Measurements from ENCODE around the gene KSR2. TPM values are rescaled to one million over a fixed set of nuclear protein-coding genes. Genes with fewer than 3 reads are reported as not detected.
A peak's percentile ranks its signal among the peaks of the same experiment; 100 is the strongest.
"Not testable (repeated sequence)": the region's sequence is repeated elsewhere in the genome, so short reads cannot be mapped to it uniquely, and the experiment has no call there.

KSR2 gene
- total RNA-seq, 1 donor from 2014 or later = not detected

DNA sequence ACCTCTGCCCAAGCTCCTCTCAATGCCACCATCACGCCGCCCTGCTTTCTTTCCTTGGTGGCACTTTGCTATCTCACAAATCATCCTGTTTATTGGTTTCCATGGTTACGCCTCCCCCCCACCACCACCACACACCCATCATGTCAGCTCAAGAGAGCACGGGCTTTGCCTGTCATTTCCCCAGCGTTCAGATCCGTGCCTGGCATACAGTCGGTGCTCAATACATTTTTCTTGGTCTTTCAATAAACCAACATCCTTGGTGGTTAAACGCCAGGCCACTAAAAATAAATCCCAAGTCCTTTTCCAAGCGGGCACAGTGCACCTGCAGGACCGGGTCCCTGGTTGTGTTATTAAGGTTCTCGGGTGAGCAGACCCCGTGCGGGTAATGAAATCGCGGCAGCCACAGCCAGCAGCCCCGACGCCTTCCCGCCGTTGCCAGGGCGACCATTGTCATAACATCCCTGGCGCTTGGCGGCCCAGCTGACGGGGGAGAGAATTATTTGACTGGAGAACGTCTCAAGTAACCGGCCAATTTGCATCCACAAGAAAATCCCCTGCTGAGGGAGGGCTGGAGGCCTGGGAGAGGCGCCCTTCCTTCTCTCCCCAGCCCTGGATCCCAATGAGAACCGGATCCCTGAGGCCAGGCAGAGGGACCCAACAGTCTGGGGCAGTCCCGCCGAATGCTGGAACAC lies 92.9 kb downstream of the KSR2 start:
- H3K4me1 Mint-ChIP-seq (ENCODE audit: low read depth) = peaks cover 8% of the 10 kb centered on the region
- H3K27me3 Mint-ChIP-seq (ENCODE audit: low read depth) = peaks cover 20% of the 10 kb centered on the region
- no peak overlapping the region for H3K27ac Mint-ChIP-seq (ENCODE audit: unreplicated experiment)
- H3K36me3 Mint-ChIP-seq (ENCODE audit: low read depth) = no peaks in the 10 kb centered on the region
- H3K9me3 Mint-ChIP-seq (ENCODE audit: low read depth) = no peaks in the 10 kb centered on the region
- H3K4me3 Mint-ChIP-seq (ENCODE audit: unreplicated experiment) = no peak overlapping the region
- no peak for DNase-seq (ENCODE audit: low spot score)
- TF ChIP-seq, protein P1, sequence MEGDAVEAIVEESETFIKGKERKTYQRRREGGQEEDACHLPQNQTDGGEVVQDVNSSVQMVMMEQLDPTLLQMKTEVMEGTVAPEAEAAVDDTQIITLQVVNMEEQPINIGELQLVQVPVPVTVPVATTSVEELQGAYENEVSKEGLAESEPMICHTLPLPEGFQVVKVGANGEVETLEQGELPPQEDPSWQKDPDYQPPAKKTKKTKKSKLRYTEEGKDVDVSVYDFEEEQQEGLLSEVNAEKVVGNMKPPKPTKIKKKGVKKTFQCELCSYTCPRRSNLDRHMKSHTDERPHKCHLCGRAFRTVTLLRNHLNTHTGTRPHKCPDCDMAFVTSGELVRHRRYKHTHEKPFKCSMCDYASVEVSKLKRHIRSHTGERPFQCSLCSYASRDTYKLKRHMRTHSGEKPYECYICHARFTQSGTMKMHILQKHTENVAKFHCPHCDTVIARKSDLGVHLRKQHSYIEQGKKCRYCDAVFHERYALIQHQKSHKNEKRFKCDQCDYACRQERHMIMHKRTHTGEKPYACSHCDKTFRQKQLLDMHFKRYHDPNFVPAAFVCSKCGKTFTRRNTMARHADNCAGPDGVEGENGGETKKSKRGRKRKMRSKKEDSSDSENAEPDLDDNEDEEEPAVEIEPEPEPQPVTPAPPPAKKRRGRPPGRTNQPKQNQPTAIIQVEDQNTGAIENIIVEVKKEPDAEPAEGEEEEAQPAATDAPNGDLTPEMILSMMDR (IDR thresholded peaks at IDR 0.05) = no peak

DNA sequence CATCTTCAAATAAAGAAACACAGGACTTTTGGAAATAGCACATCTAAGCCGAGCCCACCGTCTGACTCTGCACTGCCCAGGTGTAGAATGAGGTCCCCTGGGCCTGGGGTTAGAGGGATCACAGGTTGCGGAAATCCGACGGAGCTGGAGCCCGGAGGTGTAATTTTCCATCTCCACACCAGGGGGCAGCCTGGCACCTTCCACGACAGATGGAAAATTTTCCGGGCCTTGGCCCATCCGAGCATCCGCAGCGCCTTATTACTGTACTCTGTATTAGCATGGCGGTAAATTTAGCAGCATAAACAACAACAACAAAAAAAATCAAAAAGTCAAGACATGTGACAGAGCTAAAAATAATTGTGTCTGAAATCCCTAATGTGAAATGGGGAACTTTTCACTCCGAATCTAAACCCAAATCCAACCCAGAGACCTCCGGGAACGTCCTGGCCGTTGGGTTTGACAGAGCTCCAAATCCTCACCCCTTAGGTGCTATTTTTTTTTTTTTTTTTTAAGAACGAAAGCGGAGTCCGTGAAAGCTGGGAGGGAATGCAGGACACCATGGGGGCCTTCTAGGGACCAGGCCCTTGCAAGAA lies 93.9 kb downstream of the KSR2 start:
- Mint-ChIP-seq H3K4me3 (ENCODE audit: unreplicated experiment) (no peak overlapping the region), H3K36me3 (ENCODE audit: low read depth) (no peaks in the 10 kb centered on the region), H3K27ac (ENCODE audit: unreplicated experiment) (no peak overlapping the region), H3K27me3 (ENCODE audit: low read depth) (peaks cover 25% of the 10 kb centered on the region), H3K4me1 (ENCODE audit: low read depth) (peaks cover 8% of the 10 kb centered on the region), H3K9me3 (ENCODE audit: low read depth) (no peaks in the 10 kb centered on the region)
- TF ChIP-seq, protein P1 (IDR thresholded peaks at IDR 0.05) = peak; percentile 92
- DNase-seq (ENCODE audit: low spot score) = no peak

DNA sequence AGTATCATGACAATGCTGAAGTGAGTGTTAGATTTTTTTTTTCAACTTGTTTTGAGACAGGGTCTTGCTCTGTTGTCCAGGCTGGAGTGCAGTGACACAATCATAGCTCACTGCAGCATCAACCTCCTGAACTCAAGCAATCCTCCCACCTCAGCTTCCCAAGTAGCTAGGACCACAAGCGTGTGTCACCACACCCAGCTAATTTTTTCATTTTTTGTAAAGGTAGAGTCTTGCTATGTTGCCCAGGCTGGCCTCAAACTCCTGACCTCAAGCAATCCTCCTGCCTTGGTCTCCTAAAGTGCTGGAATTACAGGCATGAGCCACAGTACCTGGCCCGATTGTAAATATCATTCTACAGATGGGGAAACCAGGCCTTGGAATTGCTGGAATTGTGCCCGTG lies 94.6 kb downstream of the KSR2 start:
- H3K27ac Mint-ChIP-seq (ENCODE audit: unreplicated experiment); H3K4me3 Mint-ChIP-seq (ENCODE audit: unreplicated experiment); H3K36me3 Mint-ChIP-seq (ENCODE audit: low read depth); DNase-seq (ENCODE audit: low spot score); H3K9me3 Mint-ChIP-seq (ENCODE audit: low read depth); H3K4me1 Mint-ChIP-seq (ENCODE audit: low read depth): not testable (repeated sequence)
- H3K27me3 Mint-ChIP-seq (ENCODE audit: low read depth) = peaks cover 25% of the 10 kb centered on the region

DNA sequence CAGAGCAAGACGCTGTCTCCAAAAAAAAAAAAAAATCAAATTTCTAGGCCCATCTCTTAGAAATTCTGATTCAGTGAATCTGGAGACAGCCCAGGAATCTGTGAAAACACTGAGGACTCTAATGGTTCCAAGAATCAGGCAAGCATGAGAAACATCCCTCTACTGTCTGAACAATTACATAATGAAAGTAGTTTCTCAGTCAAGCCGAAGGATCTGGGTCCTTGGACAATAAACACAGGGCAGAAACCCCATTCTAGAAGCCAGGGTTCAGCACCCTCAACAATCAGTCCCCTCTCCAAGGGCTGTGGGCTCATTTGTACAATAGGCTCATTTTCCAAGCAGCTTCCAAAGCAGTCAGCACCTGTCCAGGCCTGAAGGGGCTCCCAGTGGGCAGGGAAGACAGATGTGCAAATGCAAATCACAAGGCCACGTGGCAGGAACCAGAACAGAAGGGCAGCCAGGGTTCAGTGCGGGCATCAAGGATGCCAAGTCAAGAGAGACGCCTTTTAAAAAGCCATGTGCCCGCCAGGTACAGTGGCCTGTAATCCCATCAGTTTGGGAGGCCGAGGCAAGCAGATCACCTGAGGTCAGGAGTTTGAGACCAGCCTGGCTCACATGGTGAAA lies 96.1 kb downstream of the KSR2 start:
- no peak for DNase-seq (ENCODE audit: low spot score)
- no peak overlapping the region for H3K27ac Mint-ChIP-seq (ENCODE audit: unreplicated experiment)
- peaks cover 15% of the 10 kb centered on the region for H3K27me3 Mint-ChIP-seq (ENCODE audit: low read depth)
- H3K4me1 Mint-ChIP-seq (ENCODE audit: low read depth) = peaks cover 8% of the 10 kb centered on the region
- TF ChIP-seq, protein P1 (IDR thresholded peaks at IDR 0.05) = no peak
- no peaks in the 10 kb centered on the region for H3K36me3 Mint-ChIP-seq (ENCODE audit: low read depth)
- H3K4me3 Mint-ChIP-seq (ENCODE audit: unreplicated experiment) = no peak overlapping the region
- no peaks in the 10 kb centered on the region for H3K9me3 Mint-ChIP-seq (ENCODE audit: low read depth)

DNA sequence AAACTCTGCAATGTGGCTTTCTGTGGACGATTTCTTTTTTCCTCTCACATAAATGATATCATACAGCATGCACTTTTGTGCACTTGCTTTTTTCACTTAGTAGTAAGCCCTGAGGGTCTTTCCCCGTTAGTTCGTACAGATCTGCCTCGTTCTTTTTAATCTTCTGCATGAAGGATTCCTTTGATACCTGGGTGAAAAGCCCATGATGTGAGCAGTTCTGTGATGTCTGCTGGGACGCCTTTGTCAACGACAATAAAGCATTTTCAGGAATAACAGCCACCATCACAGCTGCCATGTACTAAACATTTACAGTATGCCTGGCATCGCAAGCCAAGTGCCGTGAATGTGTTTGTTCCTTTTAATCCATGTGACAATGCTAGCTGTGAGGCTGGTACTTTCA lies 99.2 kb downstream of the KSR2 start:
- Mint-ChIP-seq H3K4me1 (ENCODE audit: low read depth) (no peaks in the 10 kb centered on the region), H3K36me3 (ENCODE audit: low read depth) (no peaks in the 10 kb centered on the region), H3K4me3 (ENCODE audit: unreplicated experiment) (no peak overlapping the region), H3K9me3 (ENCODE audit: low read depth) (no peaks in the 10 kb centered on the region), H3K27me3 (ENCODE audit: low read depth) (peaks cover 9% of the 10 kb centered on the region), H3K27ac (ENCODE audit: unreplicated experiment) (no peak overlapping the region)
- no peak for DNase-seq (ENCODE audit: low spot score)
- TF ChIP-seq, protein P1 (IDR thresholded peaks at IDR 0.05) = no peak
